Measurements from ENCODE around the gene ARHGDIB.

The ARHGDIB gene

GRCh38 chr12:14900521-14901227 is 60.7 kb downstream of the ARHGDIB start:
- no peaks in the 10 kb centered on the region for H3K27me3 ChIP-seq (ENCODE audit: insufficient read depth, low read length)
- H3K36me3 ChIP-seq (ENCODE audit: insufficient read depth, low read length), result no peaks in the 10 kb centered on the region
- H2AFZ ChIP-seq (ENCODE audit: low read length, unreplicated experiment), result no peak overlapping the region
- H3K4me3 ChIP-seq (ENCODE audit: low read depth, low read length), result no peak overlapping the region
- no peaks in the 10 kb centered on the region for H3K79me2 ChIP-seq (ENCODE audit: control insufficient read depth, insufficient read depth, low read length, unreplicated experiment)
- peaks cover 15% of the 10 kb centered on the region for H3K4me1 ChIP-seq (ENCODE audit: control insufficient read depth, insufficient read depth, low read length, unreplicated experiment)
- H3K27ac ChIP-seq (ENCODE audit: low read depth, low read length), result no peak overlapping the region

DNA sequence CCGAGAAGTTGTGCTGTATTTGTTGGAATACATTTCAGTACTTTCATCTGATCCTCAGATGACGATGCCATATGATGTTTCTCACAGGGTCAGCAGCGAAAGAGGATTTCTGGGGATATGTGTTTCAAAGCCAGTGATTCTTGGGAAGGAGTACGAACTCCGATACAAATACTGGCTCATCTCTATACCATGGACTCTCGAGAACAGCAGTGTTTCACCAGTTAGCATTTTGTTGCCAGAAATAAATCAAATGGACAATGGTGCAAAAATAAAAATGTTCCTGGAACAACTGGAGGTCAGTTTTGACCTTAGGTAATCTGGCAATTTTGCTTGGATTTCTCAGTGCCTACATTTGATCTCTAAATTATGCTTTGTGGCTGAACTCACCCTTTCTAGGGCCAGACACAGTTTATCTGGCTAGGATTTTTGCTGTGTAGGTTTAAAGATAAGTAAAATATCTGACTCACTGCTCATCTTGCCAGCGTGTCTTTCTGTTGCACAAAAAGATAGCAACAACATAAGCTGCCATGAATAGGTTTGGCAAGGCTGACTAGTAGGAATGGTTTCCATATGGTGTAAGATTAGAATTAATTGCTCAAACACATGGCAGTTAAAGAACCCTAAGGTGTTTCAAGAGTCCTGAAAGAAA is 64.8 kb downstream of the ARHGDIB start:
- Histone ChIP-seq H3K79me2 (ENCODE audit: control insufficient read depth, insufficient read depth, low read length, unreplicated experiment) (no peaks in the 10 kb centered on the region), H3K27me3 (ENCODE audit: insufficient read depth, low read length) (no peaks in the 10 kb centered on the region), H3K36me3 (ENCODE audit: insufficient read depth, low read length) (no peaks in the 10 kb centered on the region), H3K4me3 (ENCODE audit: low read depth, low read length) (peak overlapping the region; percentile 40), H3K27ac (ENCODE audit: low read depth, low read length) (peak overlapping the region; percentile 11; the same call in 1 of the 2 replicates), H2AFZ (ENCODE audit: low read length, unreplicated experiment) (peak overlapping the region; percentile 60), H3K4me1 (ENCODE audit: control insufficient read depth, insufficient read depth, low read length, unreplicated experiment) (peaks cover 11% of the 10 kb centered on the region)

- no peak overlapping the region for H3K27ac ChIP-seq (ENCODE audit: low read depth, low read length)
- no peaks in the 10 kb centered on the region for H3K79me2 ChIP-seq (ENCODE audit: control insufficient read depth, insufficient read depth, low read length, unreplicated experiment)
- peaks cover 11% of the 10 kb centered on the region for H3K4me1 ChIP-seq (ENCODE audit: control insufficient read depth, insufficient read depth, low read length, unreplicated experiment)
- no peaks in the 10 kb centered on the region for H3K27me3 ChIP-seq (ENCODE audit: insufficient read depth, low read length)
- no peak overlapping the region for H3K4me3 ChIP-seq (ENCODE audit: low read depth, low read length)
- H3K36me3 ChIP-seq (ENCODE audit: insufficient read depth, low read length), result no peaks in the 10 kb centered on the region
- H2AFZ ChIP-seq (ENCODE audit: low read length, unreplicated experiment), result peak overlapping the region; percentile 31
These were observed 67.7 kb downstream of the ARHGDIB start for GRCh38 chr12:14893506-14894250.

GRCh38 chr12:14892726-14893505 is 68.5 kb downstream of the ARHGDIB start:
- Histone ChIP-seq H3K27ac (ENCODE audit: low read depth, low read length) (no peak overlapping the region), H3K79me2 (ENCODE audit: control insufficient read depth, insufficient read depth, low read length, unreplicated experiment) (no peaks in the 10 kb centered on the region), H3K36me3 (ENCODE audit: insufficient read depth, low read length) (no peaks in the 10 kb centered on the region), H3K27me3 (ENCODE audit: insufficient read depth, low read length) (no peaks in the 10 kb centered on the region), H3K4me3 (ENCODE audit: low read depth, low read length) (no peak overlapping the region), H2AFZ (ENCODE audit: low read length, unreplicated experiment) (peak overlapping the region; percentile 31), H3K4me1 (ENCODE audit: control insufficient read depth, insufficient read depth, low read length, unreplicated experiment) (peaks cover 11% of the 10 kb centered on the region)
